GM19395 (cell line): ENCODE results near the gene PCK2.
A peak's percentile ranks its signal among the peaks of the same experiment; 100 is the strongest.

Source experiments
- ATAC-seq: cut with Tn5 transposase; IDR thresholded peaks from one replicate; pipeline ENCODE4 v1.9.1; 2021; ENCODE audit warnings: mild to moderate bottlenecking, moderate library complexity; ENCODE audit not compliant: unreplicated experiment

PCK2 gene

DNA sequence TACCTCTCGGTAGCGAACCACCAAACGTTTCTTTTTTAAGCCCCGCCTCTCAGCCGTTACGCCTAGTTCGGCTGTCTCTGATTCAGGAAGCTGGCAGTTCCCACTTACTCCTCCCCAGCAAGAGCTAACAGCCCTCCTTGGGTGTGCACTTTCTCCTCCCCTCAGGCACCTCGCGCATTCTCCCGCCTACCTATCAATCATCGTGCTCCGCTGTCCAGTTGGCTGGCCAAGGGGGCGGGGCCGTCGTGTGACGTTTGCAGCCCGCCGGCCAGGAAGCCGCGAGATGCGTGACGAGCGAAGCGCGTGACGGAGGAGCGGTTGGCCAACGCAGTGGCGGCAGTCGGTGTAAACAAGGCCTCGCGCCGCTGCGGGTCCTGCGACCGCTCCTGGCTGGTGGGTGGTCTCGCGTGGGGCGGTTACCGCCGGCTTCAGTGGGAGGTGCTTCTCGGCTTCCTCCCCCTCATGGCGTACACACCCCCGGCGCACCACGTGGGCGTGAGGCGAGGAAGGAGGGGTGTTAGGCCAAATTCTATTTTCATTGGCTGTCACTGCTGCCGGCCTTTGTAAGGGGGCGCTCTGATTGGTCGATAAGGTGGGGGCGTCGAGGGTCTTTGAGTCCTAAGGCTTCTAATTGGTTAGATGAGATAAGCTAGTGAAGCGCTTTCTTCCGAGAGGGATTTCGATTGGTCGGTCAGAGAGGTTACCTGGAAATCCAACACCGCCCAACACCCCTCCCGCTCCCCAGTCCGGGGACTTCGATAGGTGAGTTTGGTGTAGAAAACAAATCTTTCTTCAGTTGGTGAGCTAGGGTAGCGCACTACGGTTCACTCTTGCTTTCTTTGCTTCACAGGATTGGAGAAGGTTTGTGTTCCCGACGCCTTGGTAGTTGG, 20.7 kb downstream of the PCK2 start, which contains the start of the genes DCAF11 and NRL:
Gene DCAF11, plus strand, starts transcription at position 246 of the 890 bp plus-strand sequence. CDS start 818 bp downstream, outside the sequence.
Gene NRL, minus strand, starts transcription at position 418 of the 890 bp plus-strand sequence. CDS start 32,101 bp downstream, outside the sequence.
- peak; percentile 89 for ATAC-seq

DNA sequence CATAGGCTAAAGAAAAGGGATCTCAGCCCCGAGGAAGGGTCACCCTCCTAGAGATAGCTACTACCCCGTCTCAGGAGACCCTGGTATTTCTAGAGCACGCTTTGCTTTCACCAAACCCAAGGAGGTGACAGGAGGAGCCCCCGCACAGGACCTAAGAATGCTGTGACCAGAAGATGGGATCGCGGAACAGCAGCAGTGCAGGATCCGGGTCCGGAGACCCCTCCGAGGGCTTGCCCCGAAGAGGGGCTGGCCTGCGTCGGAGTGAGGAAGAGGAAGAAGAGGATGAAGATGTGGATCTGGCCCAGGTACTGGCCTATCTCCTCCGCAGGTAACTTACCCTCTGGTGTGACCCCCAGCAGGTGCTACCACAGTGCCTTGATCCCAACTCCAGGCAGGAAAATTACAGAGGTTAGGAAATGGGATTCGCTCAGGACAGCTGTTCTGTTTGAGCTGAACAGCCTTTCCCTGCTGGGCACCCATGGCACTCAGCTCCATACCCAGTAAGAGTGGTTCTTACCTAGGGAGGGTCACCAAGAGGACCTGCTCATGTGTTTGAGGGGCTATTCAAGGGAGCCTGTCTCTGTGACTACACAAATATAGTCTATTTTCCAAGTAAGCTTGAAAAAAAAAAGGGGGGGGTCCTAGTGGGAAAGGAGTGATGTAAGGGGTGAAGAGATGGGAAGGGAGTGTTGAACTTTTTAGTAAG, 21.5 kb downstream of the PCK2 start:
- ATAC-seq, result no peak

DNA sequence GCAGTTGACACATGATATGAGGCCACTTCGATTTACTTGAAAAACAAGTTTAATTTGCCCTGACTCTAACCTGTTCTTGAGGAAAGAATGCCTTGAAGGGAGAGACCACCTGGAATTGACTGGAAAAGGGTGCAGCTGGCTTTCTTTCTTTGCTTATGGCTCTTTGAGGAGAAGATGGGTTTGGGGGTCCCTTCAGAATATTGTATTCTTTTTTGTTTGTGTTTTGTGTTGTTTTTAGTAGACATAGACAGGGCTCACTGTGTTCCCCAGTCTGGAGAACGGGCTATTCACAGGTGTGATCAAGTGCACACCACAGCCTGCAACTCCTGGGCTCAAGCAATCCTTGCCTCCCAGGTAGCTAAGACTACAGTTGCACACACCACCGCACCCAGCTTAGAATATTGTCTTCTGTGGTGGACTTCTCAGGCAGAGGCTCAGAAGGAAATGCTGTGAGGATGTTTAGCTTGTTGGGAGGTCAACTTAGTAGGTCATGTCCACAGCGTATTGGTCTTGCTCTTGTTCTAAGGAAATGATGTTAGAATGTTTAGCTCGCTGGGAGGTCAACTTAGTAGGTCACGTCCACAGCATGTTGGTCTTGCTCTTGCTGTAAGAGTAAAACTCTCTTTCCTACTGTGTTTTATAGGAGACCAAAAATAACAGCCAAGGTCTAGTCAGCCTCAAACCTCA, 22.2 kb downstream of the PCK2 start:
- ATAC-seq, result no peak

DNA sequence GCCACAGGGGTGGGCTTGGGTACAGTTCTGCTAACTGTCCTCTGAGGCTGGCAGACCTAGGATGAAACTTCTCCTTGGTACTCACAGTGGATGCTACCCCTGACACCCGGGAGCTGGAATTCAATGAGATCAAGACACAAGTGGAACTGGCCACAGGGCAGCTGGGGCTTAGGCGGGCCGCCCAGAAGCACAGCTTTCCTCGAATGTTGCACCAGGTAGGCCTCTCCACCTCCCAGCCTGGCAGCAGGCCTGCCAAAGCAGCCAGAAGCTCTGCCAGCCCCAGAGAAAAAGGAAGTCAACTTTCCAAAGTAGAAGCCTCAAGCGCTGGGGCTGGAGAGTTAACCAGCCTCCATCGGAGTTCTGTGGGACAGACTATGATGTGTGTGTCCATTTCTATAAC, 23.1 kb downstream of the PCK2 start:
- ATAC-seq, result no peak

DNA sequence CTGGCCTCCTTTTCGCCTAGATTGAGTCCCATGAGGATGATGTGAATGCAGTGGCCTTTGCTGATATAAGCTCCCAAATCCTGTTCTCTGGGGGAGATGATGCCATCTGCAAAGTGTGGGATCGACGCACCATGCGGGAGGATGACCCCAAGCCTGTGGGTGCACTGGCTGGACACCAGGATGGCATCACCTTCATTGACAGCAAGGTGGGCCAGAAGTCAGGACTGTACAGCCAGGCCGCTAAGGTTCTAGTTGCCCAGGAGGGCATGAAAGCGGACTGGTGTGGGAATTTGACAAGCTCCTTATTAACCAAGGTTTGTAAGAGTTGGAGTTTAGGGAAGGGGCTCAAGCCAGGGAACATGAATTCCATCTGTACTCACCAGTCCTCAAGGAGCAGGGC, 25.6 kb downstream of the PCK2 start:
- ATAC-seq, result no peak

DNA sequence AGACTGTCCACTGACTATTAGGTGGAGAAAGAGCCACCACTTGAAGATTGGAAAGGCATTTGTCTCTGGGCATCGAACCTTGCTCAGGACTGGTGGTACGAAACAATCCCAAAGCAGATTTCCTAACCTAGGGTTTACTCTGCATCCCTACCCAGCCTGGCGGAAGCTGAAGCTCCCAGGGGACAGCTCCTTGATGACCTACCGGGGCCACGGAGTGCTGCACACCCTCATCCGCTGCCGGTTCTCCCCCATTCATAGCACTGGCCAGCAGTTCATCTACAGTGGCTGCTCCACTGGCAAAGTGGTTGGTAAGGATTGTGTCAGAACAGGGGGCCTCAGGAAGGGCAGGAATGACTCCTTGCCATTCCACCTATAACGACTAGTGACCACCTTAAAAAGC, 27.1 kb downstream of the PCK2 start:
- ATAC-seq, result no peak

DNA sequence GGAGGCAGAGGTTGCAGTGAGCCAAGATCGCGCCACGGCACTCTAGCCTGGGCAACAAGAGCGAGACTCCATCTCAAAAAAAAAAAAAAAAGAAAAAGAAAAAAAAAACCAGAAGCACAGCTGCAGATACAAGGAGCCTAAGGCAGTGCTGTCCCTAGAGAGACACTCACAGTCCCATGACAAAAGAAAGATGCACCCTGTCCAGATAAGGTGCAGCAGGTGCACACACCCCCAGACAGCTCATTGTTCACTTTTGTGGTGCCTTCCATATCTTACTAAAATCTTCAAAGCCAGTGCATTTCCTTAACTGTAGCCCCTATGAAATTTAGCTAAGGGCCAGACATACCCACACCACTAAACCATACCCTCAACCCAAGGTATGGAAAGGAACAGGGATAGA, 28.3 kb downstream of the PCK2 start:
- ATAC-seq, result no peak

DNA sequence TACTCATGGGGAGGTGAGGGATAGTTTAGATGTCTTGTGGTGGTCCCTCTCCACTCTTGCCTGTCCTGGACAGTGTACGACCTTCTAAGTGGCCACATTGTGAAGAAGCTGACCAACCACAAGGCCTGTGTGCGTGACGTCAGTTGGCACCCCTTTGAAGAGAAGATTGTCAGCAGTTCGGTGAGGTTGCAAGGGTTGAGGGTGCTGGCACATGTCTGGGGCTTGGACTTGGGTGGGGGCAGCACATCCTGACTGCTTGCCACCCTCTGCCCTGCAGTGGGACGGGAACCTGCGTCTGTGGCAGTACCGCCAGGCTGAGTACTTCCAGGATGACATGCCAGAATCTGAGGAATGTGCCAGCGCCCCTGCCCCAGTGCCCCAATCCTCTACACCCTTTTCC, 28.8 kb downstream of the PCK2 start:
- ATAC-seq, result no peak

DNA sequence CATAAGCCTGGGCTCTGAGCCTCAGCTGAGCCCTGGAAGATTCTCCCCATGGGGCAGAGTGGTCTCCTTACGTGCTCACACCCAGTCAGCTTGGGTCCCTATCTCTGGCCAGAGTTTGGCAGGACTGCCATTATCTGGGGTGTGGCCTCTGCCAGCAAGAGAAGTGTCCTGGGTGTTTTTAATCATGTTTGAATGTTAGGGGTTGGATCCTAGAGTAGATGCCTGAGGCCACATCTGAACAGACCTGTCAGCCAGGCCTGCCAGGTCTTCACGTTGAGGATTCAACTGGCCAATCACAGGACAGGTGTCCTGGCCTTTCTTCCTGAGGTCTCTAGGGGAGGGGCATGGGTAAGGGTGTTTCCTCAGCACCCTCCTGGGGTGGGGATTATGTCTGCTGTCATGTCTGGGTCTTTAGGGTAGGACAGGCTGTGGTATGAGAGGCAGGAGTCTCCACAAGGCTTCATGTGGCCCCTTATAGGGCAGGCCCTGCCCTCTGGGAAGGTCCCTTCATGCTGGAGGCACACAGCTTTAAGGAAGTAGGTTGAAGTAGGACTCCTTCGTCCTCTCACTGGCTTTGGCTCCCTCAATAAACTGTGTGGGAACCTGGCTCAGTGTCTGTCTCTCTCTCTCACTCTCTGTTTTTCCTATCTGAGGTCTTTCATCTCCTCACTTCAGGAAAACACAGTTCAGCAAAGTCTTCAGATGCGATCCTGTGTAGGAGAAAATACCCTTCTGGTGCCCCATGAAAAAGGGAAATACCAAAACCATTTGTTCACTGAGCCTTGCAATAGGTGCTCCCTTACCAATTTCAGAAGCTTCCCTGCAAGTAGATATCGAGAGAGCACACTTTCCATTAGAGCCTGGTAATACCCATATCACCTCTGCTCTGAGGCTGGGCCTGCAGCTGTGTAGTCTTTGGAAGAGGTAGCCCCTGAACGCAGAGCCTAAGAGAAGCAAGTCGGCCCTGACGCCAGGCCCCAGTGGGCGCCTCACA, 29.6 kb downstream of the PCK2 start:
- no peak for ATAC-seq

DNA sequence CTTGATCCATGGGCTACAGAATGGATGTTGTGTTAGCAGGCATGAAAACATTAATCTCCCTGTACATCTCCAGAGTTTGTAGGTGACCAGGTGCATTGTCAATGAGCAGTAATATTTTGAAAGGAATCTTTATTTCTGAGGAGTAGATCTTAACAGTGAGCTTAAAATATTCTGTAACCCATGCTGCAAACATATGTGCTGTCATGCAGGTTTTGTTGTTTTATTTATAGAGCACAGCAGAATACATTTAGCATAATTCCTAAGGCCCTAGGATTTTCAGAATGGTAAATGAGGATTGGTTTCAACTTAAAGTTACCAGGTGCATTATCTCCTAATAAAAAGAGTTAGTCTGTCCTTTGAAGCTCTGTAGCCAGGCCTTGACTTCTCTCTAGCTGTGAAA, 32.8 kb downstream of the PCK2 start:
- no peak for ATAC-seq

DNA sequence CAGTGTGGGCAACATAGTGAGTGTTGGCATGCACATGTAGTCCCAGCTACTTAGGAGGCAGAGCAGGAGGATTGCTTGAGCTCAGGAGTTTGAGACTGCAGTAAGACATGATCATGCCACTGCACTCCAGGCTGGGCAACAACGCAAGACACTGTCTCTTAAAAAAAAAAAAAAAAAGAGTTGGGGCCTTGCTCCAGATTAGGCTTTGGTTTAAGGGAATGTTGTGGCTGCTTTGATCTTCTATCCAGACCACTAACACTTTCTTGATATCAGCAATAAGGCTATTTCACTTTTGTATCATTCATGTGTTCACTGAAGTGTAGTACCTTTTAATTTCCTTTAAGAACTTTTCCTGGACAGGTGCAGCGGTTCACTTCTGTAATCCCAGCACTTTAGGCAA, 33.6 kb downstream of the PCK2 start:
- no peak for ATAC-seq

DNA sequence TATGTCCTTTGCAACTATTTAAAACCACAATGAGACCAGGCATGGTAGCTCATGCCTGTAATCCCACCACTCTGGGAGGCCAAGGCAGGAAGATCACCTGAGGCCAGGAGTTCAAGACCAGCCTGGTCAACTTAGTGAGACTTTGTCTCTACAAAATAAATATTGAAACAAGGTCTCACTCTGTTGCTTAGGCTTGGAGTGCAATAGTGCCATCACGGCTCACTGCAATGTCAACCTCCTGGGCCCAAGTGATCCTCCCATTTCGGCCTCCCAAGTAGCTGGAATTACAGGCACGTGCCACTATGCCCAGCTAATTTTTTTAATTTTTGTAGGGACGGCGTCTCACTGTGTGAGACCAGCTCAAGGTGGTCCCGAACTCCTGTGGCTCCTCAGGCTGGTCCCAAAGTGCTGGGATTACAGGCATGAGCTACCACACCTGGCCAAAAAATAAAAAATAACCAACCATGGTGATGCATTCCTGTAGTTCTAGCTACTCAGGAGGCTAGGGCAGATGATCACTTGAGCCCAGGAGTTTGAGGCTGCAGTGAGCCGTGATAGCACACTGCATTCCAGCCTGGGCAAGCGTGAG, 35.4 kb downstream of the PCK2 start:
- no peak for ATAC-seq

DNA sequence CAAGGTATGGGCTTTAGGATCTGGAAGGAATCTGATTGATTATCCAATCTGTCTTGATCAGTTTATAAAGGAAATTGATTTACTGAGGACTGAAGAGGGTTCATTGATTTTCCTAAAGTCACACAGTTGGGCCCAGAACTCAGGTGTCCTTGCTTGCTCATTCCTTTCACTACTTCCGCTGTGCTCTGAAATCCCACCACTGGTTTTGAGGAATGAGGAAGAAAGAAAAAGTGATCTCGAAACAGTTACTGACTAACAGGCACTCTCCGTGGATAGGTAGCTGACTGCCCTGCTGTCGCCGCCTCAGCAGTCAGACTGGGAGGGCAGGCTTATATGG, 36.2 kb downstream of the PCK2 start, which contains the start of gene FITM1:
Gene FITM1, plus strand, starts transcription at position 280 of the 337 bp plus-strand sequence. CDS start 905 bp downstream, outside the sequence.
- no peak for ATAC-seq

DNA sequence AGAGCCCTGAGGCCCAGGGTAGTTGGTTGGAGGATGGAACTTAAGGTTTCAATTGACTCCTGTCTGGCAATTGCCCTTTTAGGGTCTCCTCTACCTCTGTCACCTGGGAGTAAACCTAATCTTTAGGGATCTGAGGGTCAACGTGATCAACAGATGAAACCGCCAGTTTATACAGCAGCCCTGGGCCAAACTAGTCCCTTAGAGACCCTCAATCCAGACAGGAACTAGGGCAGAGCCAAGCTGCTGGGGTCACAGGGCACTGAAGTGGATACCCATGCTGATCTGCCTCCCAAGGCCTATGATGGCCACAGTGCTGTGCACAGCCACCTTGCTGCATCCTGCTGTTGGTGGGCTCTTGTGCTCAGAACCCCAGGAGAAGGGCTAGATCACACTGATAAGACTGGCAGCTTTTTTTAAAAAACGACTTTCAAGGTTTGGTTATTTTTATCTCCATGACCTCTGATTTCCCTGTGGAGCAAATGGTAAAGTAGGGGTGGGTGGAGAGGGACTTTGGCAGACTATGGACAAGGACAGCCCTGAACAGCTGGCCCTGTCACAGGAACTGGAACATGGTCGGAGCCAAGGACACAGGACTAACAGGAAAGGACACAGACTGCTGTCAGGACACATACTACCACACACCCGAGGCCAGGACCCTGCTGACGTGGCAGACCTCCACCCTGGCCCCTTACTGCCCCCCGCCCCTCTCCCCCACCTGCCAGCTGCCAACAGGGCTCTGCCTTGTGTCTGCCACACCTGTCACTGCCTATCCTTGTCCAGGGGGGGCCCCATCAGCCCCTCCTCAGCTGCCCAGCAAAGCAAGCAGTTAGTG, 36.8 kb downstream of the PCK2 start:
- no peak for ATAC-seq

DNA sequence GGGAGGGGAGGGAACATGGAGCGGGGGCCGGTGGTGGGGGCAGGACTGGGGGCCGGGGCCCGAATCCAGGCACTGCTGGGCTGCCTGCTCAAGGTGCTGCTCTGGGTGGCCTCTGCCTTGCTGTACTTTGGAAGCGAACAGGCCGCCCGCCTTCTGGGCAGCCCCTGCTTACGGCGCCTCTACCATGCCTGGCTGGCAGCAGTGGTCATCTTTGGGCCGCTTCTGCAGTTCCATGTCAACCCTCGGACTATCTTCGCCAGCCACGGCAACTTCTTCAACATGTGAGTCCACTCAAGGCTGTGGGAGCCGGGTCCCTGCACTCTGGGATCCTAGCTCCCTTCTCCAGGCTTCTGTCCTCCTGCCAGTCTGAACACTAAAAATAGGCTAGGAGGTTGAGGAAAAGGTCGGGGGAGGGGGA, 37.4 kb downstream of the PCK2 start:
- no peak for ATAC-seq

DNA sequence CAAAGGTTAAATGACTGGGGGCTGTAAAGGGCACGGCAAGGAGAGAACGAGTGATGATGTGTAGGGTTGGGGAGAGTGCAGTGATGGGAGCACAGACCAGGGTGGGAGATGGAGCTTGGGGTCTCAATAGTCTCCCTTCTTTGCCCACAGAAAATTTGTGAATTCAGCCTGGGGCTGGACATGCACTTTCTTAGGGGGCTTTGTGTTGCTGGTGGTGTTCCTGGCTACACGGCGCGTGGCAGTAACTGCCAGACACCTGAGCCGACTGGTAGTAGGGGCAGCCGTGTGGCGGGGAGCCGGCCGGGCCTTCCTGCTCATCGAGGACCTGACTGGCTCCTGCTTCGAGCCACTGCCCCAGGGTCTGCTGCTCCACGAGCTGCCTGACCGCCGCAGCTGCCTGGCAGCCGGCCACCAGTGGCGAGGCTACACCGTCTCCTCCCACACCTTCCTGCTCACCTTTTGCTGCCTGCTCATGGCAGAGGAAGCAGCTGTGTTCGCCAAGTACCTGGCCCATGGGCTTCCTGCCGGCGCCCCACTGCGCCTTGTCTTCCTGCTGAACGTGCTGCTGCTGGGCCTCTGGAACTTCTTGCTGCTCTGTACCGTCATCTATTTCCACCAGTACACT, 38.1 kb downstream of the PCK2 start:
- no peak for ATAC-seq

DNA sequence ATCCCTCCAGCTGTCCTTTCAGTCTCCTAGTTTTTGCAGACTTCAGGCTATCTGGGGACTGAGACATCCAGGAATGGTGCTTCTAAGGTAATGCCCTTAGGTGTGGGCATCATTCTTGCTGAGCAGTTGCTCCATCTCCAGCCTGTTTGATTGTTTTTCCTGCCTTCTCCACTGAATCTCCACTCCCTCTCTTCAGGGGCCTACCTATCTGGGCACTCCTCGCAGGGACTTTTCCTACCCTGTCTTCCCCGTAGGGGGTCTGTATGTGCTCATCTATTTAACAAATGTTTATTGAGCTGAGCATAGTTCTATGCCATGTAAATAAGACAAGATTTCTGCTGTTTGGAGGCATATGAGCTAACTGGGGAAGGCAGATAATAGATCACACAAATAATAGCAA, 38.9 kb downstream of the PCK2 start:
- ATAC-seq, result no peak

DNA sequence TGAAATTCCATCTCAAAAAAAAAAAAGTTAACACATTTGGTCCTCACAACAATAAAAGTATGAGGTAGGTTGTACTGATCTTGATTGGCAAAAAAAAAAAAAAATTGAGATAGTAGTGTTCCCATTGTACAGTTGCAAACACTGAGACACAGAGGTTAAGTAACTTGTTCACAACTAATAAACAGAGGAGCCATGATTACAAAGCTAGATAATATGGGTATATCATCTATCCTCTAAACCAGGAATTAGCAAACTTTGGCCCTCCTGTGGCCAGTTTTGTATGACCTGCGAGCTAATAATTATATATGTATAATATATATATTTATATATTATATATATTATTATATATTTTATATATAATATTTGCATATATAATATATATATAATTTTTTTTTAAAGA, 39.6 kb downstream of the PCK2 start:
- no peak for ATAC-seq

DNA sequence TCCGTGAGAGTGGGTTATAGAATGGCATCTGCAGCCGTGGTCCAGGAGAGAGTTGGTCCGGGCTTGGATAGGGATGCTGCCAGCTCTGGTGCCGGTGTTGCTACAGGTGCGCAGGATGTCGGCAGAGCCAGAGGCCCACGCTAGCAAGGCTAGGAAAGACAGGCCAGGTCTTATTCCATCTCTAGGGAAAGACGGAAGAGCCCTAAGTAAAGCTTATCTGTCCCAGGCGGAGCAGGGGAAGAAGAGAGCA, 41.4 kb downstream of the PCK2 start:
- peak; percentile 9 for ATAC-seq
